Uterus (tissue), 2 donors: ENCODE data around the gene CD9.

Experiments used
- POLR2A ChIP-seq, 2 donors: fragments of 450-650 bp; IDR thresholded peaks; one replicate each; pipeline ENCODE4 v1.6.1; 2016; ENCODE audit warnings: antibody characterized with exemption in 2 of 2, mild to moderate bottlenecking in 1 of 2, moderate library complexity in 1 of 2
- TF ChIP-seq, protein P1 (sequence below), 4 experiments: fragments of 200-600 bp in 2 of 4; fragments of 450-650 bp in 2 of 4; sonication (generic) in 2 of 4; IDR thresholded peaks; one replicate each; pipeline ENCODE4 v1.5.1; 2016 to 2019; ENCODE audit warnings: antibody characterized with exemption in 4 of 4, mild to moderate bottlenecking in 2 of 4, moderate library complexity in 1 of 4

DNA sequence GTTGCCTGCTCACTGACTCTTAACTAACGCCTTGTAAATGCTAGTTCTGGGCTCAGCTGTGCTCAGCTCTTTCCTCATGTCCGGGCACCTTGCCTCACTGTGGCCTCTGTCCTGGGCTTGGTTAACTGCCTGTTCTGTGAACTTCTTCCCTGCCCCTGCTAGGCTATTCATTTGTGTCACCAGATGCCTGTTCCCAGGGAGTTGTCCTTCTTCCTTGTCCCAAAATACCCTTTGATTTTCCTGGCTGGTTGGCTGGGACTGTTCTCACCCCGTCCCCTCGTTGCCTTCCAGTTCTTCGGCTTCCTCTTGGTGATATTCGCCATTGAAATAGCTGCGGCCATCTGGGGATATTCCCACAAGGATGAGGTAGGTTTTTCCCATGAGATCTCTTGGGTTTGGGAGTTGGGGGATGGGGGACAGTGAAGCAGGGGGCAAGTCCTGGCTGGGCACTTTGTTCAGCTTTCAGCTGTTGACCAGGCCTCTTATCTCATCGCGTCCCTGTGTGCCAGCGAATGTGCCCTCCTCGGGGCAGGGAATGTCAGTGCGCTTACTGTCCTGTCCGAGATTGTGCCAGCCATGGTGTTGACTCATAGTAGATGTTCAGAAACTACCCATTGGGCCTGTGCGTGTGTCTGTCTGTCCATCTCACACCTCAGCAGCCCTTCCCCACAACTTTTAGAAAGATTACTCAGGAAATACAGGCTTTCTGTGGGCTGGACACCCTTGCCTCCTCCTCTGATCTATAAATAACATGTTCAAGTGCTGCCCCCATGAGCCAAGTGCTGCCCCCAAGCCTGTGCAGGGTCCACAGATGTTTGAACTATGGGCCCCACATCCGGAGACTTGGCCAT lies 33.1 kb downstream of the CD9 start:
- TF ChIP-seq, protein P1, sequence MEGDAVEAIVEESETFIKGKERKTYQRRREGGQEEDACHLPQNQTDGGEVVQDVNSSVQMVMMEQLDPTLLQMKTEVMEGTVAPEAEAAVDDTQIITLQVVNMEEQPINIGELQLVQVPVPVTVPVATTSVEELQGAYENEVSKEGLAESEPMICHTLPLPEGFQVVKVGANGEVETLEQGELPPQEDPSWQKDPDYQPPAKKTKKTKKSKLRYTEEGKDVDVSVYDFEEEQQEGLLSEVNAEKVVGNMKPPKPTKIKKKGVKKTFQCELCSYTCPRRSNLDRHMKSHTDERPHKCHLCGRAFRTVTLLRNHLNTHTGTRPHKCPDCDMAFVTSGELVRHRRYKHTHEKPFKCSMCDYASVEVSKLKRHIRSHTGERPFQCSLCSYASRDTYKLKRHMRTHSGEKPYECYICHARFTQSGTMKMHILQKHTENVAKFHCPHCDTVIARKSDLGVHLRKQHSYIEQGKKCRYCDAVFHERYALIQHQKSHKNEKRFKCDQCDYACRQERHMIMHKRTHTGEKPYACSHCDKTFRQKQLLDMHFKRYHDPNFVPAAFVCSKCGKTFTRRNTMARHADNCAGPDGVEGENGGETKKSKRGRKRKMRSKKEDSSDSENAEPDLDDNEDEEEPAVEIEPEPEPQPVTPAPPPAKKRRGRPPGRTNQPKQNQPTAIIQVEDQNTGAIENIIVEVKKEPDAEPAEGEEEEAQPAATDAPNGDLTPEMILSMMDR (IDR thresholded peaks at IDR 0.05), result peak in 2 of 4 experiments; percentile 13 to 16
- TF ChIP-seq POLR2A (IDR thresholded peaks at IDR 0.05), result no peak
